GM12874 (cell line): ENCODE measurements around the gene LGALS3.
A peak's percentile ranks its signal among the peaks of the same experiment; 100 is the strongest.

Experiments
- TF ChIP-seq, protein P1 (sequence below): IDR thresholded peaks from 2 replicates; pipeline ENCODE4 v1.5.1; 2011; ENCODE audit warnings: low read depth, mild to moderate bottlenecking, control low read depth, low read length, moderate library complexity; ENCODE audit not compliant: insufficient read depth

Gene LGALS3

DNA sequence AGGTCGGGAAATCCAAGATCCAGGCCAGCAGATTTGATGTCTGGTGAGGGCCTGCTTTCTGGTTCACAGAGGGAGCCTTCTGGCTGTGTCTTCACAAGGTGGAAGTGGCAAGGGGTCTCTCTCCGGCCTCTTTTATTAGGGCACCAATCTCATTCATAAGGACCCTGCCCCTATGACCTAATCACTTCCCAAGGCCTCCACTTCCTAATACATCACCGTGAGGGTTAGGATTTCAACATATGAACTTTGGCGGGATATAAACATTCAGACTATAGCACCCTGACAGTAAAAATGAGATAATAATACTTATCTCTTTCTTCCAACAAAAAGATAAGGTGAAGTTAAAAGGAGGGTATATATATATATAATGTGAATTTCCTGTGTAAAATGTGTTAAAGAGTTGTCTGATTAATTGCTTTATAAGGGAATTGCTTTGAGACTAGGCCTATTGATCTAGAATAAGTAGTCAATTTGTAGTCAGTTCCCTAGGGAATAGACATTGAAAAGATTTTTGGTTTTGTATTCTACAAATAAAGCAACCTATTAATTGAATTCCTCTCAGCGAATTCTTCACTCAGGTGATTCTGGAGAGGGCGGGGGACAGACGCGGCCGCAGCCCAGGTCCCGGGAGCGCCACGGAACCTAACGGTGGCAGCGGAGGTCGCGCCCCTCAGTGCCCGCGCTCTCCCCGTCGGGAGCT, 516 bp upstream of the LGALS3 start:
- TF ChIP-seq, protein P1, sequence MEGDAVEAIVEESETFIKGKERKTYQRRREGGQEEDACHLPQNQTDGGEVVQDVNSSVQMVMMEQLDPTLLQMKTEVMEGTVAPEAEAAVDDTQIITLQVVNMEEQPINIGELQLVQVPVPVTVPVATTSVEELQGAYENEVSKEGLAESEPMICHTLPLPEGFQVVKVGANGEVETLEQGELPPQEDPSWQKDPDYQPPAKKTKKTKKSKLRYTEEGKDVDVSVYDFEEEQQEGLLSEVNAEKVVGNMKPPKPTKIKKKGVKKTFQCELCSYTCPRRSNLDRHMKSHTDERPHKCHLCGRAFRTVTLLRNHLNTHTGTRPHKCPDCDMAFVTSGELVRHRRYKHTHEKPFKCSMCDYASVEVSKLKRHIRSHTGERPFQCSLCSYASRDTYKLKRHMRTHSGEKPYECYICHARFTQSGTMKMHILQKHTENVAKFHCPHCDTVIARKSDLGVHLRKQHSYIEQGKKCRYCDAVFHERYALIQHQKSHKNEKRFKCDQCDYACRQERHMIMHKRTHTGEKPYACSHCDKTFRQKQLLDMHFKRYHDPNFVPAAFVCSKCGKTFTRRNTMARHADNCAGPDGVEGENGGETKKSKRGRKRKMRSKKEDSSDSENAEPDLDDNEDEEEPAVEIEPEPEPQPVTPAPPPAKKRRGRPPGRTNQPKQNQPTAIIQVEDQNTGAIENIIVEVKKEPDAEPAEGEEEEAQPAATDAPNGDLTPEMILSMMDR, result no peak

DNA sequence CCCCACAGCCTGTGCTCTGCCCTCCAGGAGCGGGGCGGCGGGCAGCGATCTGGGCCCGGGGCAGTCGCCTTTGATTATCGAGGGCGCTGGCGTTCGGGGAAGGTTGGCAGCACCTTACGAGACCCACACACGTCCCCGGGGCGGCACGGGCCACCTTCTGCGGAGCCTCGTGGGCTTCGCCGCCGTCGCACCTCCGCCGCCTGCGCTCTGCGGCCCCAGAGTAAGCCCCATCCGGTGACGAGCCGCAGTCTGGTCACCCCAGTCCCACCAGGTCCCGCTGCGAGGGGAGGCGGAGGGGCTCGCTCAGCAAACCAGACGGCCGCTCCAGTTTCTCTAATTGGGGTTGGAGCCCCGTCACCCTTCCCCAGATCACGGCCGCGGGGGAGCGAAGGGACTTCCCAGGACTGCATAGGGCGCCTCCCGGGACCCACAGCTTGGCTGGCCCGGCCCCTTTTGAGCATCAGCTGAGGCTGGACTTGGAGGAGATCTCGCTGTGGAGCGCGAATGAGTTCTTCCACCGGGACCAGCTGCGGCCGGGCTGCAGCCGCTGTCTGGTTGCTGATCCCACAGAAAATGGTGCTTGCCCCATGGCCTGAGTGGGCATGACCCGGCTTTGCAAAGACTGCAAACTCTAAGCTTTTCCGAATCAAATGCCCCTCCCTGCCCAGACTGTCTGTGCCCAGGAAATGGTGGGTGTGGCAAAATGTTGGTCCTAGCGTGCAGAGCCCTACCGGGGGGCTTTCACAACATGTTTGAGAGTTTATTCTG, 560 bp downstream of the LGALS3 start:
- TF ChIP-seq, protein P1, result no peak

DNA sequence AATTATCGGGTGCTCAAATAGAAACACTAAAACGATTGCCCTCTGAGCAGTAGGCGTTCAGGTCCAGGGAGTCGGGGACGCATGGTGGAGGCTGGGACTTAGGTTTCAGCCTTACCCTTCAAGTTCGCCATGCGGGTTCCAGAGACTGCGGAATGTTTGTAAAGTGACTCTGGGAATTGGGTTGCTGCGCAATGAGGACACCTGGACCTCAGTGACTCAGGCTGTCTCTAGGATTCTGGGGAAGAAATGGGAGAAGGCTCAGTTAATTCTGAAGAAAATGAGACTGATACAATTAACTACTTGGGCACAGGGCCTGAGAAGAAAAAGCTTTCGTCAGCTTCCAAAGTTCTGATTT, 1.1 kb downstream of the LGALS3 start:
- TF ChIP-seq, protein P1, result no peak

DNA sequence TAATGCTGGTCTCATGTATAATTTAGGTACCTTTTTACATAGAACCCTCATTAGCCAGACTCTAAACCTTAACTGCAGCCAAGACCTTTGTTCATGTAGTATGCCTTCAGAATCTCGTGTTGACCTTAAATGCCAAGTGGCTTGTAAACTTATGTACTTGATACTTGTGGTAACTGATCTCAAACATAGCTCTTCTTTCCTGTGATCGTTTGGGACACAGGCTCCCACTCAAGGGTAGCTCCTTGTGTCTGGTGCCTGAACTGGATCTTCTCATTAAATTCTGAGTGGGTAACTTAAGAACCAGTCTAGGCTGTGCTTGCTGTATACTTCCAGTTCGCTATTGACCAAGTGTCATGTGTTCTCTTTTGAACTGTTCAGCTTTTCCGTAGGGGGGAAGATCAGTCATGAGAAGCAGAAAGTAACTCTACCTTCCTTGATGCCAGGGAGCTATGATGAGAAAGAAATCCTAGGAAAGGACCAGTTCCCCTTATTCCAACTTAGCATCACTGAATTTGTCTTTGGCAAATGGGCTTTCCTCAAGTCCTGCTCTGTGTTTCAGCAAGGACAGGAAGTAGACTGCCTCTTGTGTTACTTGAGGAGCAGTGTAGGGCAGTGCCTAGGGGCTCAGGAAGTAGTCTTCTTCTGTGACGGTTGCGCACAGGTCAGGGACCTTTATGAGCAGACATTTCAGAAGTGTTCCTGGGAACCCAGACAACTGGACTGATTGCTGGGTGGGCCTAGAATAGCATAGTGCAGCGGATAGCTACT, 2.5 kb downstream of the LGALS3 start:
- TF ChIP-seq, protein P1, result 0 out of 2 replicates have a peak, but pooled peaks have one; percentile 8

DNA sequence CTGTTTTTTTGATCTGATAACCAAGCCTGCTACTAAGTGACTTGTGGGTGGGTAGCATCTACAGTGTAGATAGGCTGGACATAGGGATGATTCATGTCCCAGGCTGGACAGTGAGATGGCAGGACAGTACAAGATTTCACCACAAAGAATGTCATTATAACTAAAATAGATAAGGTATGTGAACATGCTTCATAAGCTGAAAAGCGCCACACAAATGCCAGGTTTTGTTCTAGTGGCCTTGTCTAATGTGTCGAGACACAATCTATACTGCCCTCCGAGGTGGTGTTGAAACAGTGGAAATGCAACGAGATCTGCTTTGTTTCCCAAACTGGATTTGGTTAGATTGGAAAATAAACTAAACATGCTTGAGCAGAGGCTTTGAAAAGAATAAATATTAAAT, 4.4 kb downstream of the LGALS3 start:
- TF ChIP-seq, protein P1, result no peak

DNA sequence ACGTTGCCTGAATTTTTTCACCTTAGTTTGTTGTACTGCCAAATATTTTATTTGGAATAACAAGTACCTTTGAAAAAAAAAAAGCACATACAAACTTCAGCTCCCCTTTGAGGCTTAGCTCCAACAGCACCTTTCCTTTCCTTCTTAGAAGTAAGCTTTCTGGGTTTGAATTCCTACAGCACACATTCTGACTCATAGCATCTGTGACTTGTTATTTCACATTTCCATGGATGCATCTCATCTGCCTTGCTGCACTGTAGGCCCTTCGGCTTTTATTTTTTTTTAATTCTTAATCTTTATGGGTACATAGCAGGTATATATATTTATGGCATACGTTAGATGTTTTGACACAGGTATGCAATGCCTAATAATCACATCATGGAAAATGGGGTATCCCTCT, 7.2 kb downstream of the LGALS3 start:
- TF ChIP-seq, protein P1, result no peak
